ENCODE measurements around the gene CCDC3. TPM values are rescaled to one million over a fixed set of nuclear protein-coding genes. Genes with fewer than 3 reads are reported as not detected.

CCDC3 gene
- polyA plus RNA-seq, 2 of the 4 experiments (the other 2 are of a cell fraction), result 0.58 to 0.94 TPM

DNA sequence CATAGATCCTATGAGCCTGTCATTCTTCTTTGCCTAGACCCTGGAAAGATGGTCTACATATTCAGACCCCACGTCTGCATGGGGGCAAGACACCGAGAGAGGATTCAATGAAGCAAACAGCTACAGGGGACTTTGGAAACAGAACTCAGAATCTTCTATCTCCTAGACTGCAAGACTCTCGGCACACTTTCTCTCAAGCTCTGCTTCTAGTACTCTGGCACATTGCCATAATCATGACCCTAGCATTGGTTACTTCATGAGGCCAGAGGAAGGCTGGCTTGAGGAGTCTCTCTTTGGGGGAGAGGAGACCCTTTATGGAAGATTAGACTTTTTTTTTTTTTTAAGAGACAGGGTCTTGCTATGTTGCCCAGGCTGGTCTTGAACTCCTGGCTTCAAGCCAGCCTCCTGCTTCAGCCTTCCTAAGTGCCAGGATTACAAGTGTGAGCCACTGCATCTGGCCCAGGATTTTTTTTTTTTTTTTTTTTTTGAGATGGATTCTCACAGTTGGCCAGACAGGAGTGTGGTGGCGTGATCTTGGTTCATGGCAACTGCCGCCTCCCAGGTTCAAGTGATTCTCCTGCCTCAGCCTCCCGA lies 20.7 kb downstream of the CCDC3 start:
- Histone ChIP-seq H3K4me2 (no peak overlapping the region), H3K4me3 (no peak overlapping the region), H3K4me1 (no peaks in the 10 kb centered on the region), H3K9me3 (0 out of 3 replicates have a peak, but pooled peaks cover 4% of the 10 kb centered on the region), H3K27ac (no peak overlapping the region)
- no peak for FAIRE-seq
- ChIA-PET CTCF (interaction anchor here (0.6 to 1.5 kb wide), 2 partner anchors 8 to 263 kb away, joined by 3 to 4 read pairs; no protein-coding TSS in a partner anchor), POLR2A (no interaction called here)
- WGBS (ENCODE audit: missing lambda C conversion rate), result 65% methylated on average over 6 of the region's 6 CpGs
- ATAC-seq, result no peak
- no peak for TF ChIP-seq MAZ (IDR thresholded peaks at IDR 0.05; ENCODE audit: borderline replicate concordance, low read depth, low read length)
- TF ChIP-seq, protein P1, sequence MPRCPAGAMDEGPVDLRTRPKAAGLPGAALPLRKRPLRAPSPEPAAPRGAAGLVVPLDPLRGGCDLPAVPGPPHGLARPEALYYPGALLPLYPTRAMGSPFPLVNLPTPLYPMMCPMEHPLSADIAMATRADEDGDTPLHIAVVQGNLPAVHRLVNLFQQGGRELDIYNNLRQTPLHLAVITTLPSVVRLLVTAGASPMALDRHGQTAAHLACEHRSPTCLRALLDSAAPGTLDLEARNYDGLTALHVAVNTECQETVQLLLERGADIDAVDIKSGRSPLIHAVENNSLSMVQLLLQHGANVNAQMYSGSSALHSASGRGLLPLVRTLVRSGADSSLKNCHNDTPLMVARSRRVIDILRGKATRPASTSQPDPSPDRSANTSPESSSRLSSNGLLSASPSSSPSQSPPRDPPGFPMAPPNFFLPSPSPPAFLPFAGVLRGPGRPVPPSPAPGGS (IDR thresholded peaks at IDR 0.05), result no peak
- TF ChIP-seq BHLHE40 (IDR thresholded peaks at IDR 0.05; ENCODE audit: low read depth, low read length), result no peak
- TF ChIP-seq KDM1A (IDR thresholded peaks at IDR 0.05; ENCODE audit: low read depth), result no peak
- no peak for TF ChIP-seq TP53 (CRISPR knock-in tag; IDR thresholded peaks at IDR 0.05)
- no peak for TF ChIP-seq ZNF302 (CRISPR knock-in tag; IDR thresholded peaks at IDR 0.05)
- TF ChIP-seq ZSCAN20 (CRISPR knock-in tag; IDR thresholded peaks at IDR 0.05), result no peak
- no peak for TF ChIP-seq CHD2 (IDR thresholded peaks at IDR 0.05; ENCODE audit: low read length, partially characterized antibody)
- no peak for TF ChIP-seq GATA3 (IDR thresholded peaks at IDR 0.05; ENCODE audit: borderline replicate concordance)
- TF ChIP-seq HOXB5 (CRISPR knock-in tag; IDR thresholded peaks at IDR 0.05), result no peak
- no peak for TF ChIP-seq NR3C1 (IDR thresholded peaks at IDR 0.05)
- TF ChIP-seq, protein P2, sequence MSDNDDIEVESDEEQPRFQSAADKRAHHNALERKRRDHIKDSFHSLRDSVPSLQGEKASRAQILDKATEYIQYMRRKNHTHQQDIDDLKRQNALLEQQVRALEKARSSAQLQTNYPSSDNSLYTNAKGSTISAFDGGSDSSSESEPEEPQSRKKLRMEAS (IDR thresholded peaks at IDR 0.05), result no peak
- no peak for TF ChIP-seq HDAC2 (IDR thresholded peaks at IDR 0.05)
- no peak for TF ChIP-seq JUNB (IDR thresholded peaks at IDR 0.05)
- TF ChIP-seq, protein P3, sequence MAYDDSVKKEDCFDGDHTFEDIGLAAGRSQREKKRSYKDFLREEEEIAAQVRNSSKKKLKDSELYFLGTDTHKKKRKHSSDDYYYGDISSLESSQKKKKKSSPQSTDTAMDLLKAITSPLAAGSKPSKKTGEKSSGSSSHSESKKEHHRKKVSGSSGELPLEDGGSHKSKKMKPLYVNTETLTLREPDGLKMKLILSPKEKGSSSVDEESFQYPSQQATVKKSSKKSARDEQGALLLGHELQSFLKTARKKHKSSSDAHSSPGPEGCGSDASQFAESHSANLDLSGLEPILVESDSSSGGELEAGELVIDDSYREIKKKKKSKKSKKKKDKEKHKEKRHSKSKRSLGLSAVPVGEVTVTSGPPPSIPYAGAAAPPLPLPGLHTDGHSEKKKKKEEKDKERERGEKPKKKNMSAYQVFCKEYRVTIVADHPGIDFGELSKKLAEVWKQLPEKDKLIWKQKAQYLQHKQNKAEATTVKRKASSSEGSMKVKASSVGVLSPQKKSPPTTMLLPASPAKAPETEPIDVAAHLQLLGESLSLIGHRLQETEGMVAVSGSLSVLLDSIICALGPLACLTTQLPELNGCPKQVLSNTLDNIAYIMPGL (CRISPR knock-in tag; IDR thresholded peaks at IDR 0.05; ENCODE audit: borderline replicate concordance), result no peak
- TF ChIP-seq RARB (CRISPR knock-in tag; IDR thresholded peaks at IDR 0.05), result no peak
- TF ChIP-seq ZC3H11A (IDR thresholded peaks at IDR 0.05), result no peak
- TF ChIP-seq JUN (IDR thresholded peaks at IDR 0.05), result no peak
- no peak for TF ChIP-seq POLR2A (IDR thresholded peaks at IDR 0.05; ENCODE audit: low read length)
- TF ChIP-seq CEBPB (IDR thresholded peaks at IDR 0.05), result no peak
- DNase-seq (ENCODE audit: low read depth in 1 of 2, low spot score in 1 of 2), result no peak

DNA sequence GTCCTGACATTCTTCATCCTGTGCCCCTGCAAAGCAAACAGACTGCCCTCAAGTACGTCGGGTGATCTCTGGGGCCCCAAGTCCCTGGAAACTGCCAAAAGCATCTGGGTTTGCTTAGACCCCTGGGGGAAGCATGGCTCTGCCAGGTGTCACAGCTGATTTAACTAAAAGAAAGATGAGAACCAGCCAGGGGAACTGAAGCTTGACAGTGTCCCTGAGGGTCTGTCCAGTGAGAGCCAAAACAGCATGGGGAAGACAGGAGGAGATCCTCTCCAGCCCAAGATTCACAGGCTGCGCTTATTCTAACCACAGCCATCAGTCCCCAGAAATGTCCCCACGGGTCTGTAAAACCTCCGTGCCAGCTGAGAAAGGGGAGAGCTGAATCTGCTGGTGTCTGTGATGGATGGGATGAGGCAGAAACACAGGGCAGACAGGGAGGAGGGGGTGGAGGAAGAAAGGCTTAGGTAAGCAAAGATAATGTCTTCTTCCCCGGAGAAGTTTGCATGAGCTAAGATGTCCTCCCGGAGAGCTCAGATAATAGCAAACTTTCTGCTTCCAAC lies 21.3 kb downstream of the CCDC3 start:
- no peaks in the 10 kb centered on the region for H3K4me1 ChIP-seq
- ATAC-seq, result no peak
- ChIA-PET POLR2A (no interaction called here), CTCF (interaction anchor here (0.6 to 1.6 kb wide), 5 partner anchors 9 to 262 kb away, joined by 3 to 6 read pairs (median 3); no protein-coding TSS in a partner anchor)
- DNase-seq (ENCODE audit: low read depth in 1 of 2, low spot score in 1 of 2), result no peak
- H3K27ac ChIP-seq, result no peak overlapping the region
- no peak overlapping the region for H3K4me2 ChIP-seq
- FAIRE-seq, result no peak
- H3K9me3 ChIP-seq, result 0 out of 3 replicates have a peak, but pooled peaks cover 4% of the 10 kb centered on the region
- H3K4me3 ChIP-seq, result no peak overlapping the region
- TF ChIP-seq CBX2 (IDR thresholded peaks at IDR 0.05; ENCODE audit: borderline replicate concordance, low read depth), result no peak
- TF ChIP-seq KDM5A (IDR thresholded peaks at IDR 0.05), result no peak
- WGBS (ENCODE audit: missing lambda C conversion rate), result 78% methylated on average over 7 of the region's 7 CpGs

DNA sequence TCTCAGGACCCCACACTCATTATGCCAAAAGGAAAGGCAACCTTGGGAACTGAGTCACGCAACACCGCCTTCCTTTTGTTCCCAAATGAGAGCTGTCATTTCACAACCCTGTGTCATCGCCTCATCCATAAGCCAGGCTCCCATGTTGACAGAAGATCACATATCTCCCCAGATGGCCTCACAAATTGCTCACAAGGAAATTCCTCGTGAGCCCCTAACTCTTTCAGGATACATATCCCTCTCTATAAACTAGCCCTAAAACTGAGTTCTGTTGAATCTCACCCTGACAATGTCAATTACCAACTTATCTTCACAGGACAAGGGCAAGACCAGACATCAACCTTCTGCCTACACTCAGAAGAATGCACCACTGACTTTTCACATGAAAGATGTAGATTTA lies 22.6 kb downstream of the CCDC3 start:
- CTCF ChIA-PET, result interaction anchor here (1.6 kb wide), 1 partner anchor 8 kb away, joined by 6 read pairs; no protein-coding TSS in a partner anchor
- DNase-seq (ENCODE audit: low read depth in 1 of 2, low spot score in 1 of 2) (no peak), FAIRE-seq (no peak), ATAC-seq (no peak)
- TF ChIP-seq HOXB13 (CRISPR knock-in tag; IDR thresholded peaks at IDR 0.05; ENCODE audit: low read depth) (no peak), CBX8 (IDR thresholded peaks at IDR 0.05) (no peak), POLR2AphosphoS2 (conservative IDR thresholded peaks at IDR 0.05; ENCODE audit: low read length) (no peak), NR3C1 (IDR thresholded peaks at IDR 0.05) (no peak), HOXA7 (CRISPR knock-in tag; IDR thresholded peaks at IDR 0.05) (no peak), TFCP2L1 (CRISPR knock-in tag; IDR thresholded peaks at IDR 0.05) (no peak)
- TF ChIP-seq, protein P4, sequence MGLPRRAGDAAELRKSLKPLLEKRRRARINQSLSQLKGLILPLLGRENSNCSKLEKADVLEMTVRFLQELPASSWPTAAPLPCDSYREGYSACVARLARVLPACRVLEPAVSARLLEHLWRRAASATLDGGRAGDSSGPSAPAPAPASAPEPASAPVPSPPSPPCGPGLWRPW (IDR thresholded peaks at IDR 0.05), result no peak
- TF ChIP-seq, protein P5, sequence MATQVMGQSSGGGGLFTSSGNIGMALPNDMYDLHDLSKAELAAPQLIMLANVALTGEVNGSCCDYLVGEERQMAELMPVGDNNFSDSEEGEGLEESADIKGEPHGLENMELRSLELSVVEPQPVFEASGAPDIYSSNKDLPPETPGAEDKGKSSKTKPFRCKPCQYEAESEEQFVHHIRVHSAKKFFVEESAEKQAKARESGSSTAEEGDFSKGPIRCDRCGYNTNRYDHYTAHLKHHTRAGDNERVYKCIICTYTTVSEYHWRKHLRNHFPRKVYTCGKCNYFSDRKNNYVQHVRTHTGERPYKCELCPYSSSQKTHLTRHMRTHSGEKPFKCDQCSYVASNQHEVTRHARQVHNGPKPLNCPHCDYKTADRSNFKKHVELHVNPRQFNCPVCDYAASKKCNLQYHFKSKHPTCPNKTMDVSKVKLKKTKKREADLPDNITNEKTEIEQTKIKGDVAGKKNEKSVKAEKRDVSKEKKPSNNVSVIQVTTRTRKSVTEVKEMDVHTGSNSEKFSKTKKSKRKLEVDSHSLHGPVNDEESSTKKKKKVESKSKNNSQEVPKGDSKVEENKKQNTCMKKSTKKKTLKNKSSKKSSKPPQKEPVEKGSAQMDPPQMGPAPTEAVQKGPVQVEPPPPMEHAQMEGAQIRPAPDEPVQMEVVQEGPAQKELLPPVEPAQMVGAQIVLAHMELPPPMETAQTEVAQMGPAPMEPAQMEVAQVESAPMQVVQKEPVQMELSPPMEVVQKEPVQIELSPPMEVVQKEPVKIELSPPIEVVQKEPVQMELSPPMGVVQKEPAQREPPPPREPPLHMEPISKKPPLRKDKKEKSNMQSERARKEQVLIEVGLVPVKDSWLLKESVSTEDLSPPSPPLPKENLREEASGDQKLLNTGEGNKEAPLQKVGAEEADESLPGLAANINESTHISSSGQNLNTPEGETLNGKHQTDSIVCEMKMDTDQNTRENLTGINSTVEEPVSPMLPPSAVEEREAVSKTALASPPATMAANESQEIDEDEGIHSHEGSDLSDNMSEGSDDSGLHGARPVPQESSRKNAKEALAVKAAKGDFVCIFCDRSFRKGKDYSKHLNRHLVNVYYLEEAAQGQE (IDR thresholded peaks at IDR 0.05), result no peak
- WGBS (ENCODE audit: missing lambda C conversion rate), result 64% methylated on average over 4 of the region's 4 CpGs
- POLR2A ChIA-PET, result no interaction called here
- Histone ChIP-seq H3K4me3 (no peak overlapping the region), H3K4me1 (no peaks in the 10 kb centered on the region), H3K4me2 (no peak overlapping the region), H3K9me3 (no peaks in the 10 kb centered on the region), H3K27ac (no peak overlapping the region)
